Activated naive CD4-positive, alpha-beta T cell treated with anti-CD3 and anti-CD28 coated beads, Interleukin-2, amount 10 ng/mL, durations not matched to agents 7 days and 5 days (primary cell): Measurements from ENCODE around the gene BATF2.

Experiments
- CTCF ChIA-PET: fragments of 350-600 bp; sonication (Branson Sonifier 250); formaldehyde crosslinking; loops from one replicate; lab custom pipeline; 2021; ENCODE audit warnings: antibody characterized with exemption; lab: Charles Lee
- DNase-seq: peaks from one replicate; pipeline ENCODE4 v3.0.0-alpha.2; 2020
- H3K27ac Mint-ChIP-seq: one replicate; pipeline ENCODE4 v1.8.0; 2021; ENCODE audit warnings: mild to moderate bottlenecking, moderate library complexity, mixed read lengths
- H3K27me3 Mint-ChIP-seq: one replicate; pipeline ENCODE4 v1.8.0; 2021; ENCODE audit warnings: mild to moderate bottlenecking, mixed read lengths
- H3K36me3 Mint-ChIP-seq: one replicate; pipeline ENCODE4 v1.8.0; 2021; ENCODE audit warnings: mixed read lengths
- H3K4me1 Mint-ChIP-seq: one replicate; pipeline ENCODE4 v1.8.0; 2021; ENCODE audit warnings: mixed read lengths
- H3K4me3 Mint-ChIP-seq: one replicate; pipeline ENCODE4 v1.8.0; 2021; ENCODE audit warnings: mild to moderate bottlenecking, moderate library complexity, mixed read lengths
- H3K9me3 Mint-ChIP-seq: one replicate; pipeline ENCODE4 v1.8.0; 2021; ENCODE audit warnings: mixed read lengths

Gene BATF2

DNA sequence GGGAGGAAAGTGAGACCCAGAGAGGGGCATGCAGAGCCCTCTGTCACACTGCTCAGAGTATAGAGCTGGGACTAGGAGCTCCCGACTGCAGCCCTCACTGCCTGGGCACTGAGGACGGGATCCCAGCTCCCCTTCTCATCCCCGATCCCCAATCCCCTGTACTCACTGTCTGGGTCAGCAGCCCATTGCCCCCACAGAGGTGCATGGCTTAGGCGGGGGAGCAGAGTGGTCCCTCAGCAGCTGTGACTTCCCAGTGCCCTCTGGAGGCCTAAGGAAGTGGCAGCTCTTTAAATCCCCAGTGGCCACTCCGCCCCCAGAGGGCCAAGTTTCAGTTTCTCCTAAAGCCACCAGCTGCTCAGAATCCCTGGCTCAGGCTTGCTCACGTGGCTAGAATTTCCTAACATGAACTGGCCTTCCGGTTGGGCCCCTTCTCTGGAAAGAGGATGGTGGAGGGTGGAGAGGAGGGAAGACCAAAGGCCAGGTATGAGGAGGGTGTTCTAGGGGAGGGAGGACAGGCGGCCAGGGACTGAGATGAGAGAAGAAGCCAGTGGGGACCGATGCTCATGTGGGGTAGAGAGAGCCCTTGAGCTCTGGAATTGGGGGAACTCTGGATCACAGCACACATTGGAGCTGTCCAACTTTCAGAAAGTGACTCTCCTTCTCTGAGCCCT lies at the start of gene BATF2:
Gene BATF2, minus strand, starts transcription at position 262 of the 671 bp plus-strand sequence. Its CDS starts 57 bp downstream, at position 205.
- H3K4me1 Mint-ChIP-seq, result peaks cover 32% of the 10 kb centered on the region
- peak within 1 kb of the TSS; percentile 28 for H3K27ac Mint-ChIP-seq
- H3K27me3 Mint-ChIP-seq, result peaks cover 38% of the 10 kb centered on the region
- H3K36me3 Mint-ChIP-seq, result no peaks in the 10 kb centered on the region
- H3K9me3 Mint-ChIP-seq, result no peaks in the 10 kb centered on the region
- H3K4me3 Mint-ChIP-seq, result no peak within 1 kb of the TSS
- DNase-seq, result peak; percentile 33
- CTCF ChIA-PET, result interaction anchor here (1.1 to 3.7 kb wide), 5 partner anchors 16 to 151 kb away, joined by 3 to 20 read pairs (median 5); partner anchors contain the start of gene ARL2

DNA sequence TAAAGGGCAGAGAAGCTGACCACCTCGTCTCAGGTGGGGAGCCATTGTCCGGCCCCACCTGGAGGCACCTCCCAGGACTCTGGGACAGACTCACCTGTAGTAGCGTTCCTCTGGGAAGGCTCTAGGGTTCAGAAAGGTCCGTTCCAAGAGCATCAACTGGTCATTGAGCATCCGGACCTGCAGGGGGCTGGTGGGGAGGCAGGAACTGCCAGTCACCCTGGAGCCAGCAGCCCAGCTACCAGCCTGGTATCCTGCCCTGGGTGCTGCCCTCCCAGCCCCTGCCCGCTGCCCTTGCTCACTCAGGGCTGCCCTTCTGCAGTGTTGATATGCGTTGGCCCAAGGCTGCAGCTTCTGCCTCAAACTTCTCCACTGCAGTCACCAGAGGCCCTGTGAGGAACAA lies 49.0 kb upstream of the BATF2 start:
- DNase-seq, result no peak
- Mint-ChIP-seq H3K27ac (no peak overlapping the region), H3K4me1 (peaks cover 57% of the 10 kb centered on the region), H3K4me3 (no peak overlapping the region), H3K36me3 (peaks cover 18% of the 10 kb centered on the region), H3K27me3 (no peaks in the 10 kb centered on the region), H3K9me3 (no peaks in the 10 kb centered on the region)
- CTCF ChIA-PET, result interaction anchor here (0.9 kb wide), 1 partner anchor 32 kb away, joined by 3 read pairs; the partner anchor contains the start of gene ARL2

GRCh38 chr11:65045061-65045460 lies 48.3 kb upstream of the BATF2 start:
- peaks cover 18% of the 10 kb centered on the region for H3K36me3 Mint-ChIP-seq
- H3K4me1 Mint-ChIP-seq, result peaks cover 62% of the 10 kb centered on the region
- H3K9me3 Mint-ChIP-seq, result no peaks in the 10 kb centered on the region
- no peak overlapping the region for H3K4me3 Mint-ChIP-seq
- CTCF ChIA-PET, result interaction anchor here (0.8 to 0.9 kb wide), 2 partner anchors 32 kb away, joined by 3 to 4 read pairs; partner anchors contain the start of gene ARL2
- no peak overlapping the region for H3K27ac Mint-ChIP-seq
- DNase-seq, result no peak
- H3K27me3 Mint-ChIP-seq, result no peaks in the 10 kb centered on the region

DNA sequence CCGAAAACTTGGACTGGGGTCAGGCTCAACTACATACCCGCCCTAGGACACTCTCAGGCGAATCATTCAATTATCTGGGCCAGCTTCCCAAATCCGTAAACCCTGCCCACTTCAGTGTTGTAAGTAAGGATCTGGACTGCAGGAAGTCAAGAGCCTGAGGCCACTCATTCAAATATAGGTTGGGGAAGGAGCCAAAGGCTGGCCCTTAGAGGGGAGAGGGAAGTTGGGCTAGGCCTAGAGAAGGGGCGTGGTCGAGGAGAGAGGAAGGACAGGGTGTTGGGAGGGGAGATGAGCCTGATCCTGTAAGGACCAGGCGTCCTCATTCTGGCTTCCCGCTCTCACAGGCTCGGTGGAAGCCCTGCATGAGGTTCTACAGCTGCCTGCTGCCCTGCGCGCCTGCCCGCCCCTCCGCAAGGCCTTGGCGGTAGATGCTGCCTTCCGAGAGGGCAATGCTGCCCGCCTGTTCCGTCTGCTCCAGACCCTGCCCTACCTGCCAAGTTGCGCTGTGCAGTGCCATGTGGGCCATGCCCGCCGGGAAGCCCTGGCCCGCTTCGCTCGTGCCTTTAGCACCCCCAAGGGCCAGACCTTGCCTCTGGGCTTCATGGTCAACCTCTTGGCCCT lies 47.2 kb upstream of the BATF2 start:
- Mint-ChIP-seq H3K4me1 (peaks cover 69% of the 10 kb centered on the region), H3K36me3 (peaks cover 18% of the 10 kb centered on the region), H3K9me3 (no peaks in the 10 kb centered on the region), H3K27me3 (no peaks in the 10 kb centered on the region), H3K27ac (no peak overlapping the region), H3K4me3 (no peak overlapping the region)
- CTCF ChIA-PET, result no interaction called here
- no peak for DNase-seq

GRCh38 chr11:65042891-65043290 lies 46.1 kb upstream of the BATF2 start:
- Mint-ChIP-seq H3K9me3 (no peaks in the 10 kb centered on the region), H3K4me1 (peaks cover 66% of the 10 kb centered on the region), H3K4me3 (peak overlapping the region; percentile 91), H3K36me3 (peaks cover 26% of the 10 kb centered on the region), H3K27me3 (no peaks in the 10 kb centered on the region), H3K27ac (peak overlapping the region; percentile 37)
- CTCF ChIA-PET, result no interaction called here
- DNase-seq, result no peak

DNA sequence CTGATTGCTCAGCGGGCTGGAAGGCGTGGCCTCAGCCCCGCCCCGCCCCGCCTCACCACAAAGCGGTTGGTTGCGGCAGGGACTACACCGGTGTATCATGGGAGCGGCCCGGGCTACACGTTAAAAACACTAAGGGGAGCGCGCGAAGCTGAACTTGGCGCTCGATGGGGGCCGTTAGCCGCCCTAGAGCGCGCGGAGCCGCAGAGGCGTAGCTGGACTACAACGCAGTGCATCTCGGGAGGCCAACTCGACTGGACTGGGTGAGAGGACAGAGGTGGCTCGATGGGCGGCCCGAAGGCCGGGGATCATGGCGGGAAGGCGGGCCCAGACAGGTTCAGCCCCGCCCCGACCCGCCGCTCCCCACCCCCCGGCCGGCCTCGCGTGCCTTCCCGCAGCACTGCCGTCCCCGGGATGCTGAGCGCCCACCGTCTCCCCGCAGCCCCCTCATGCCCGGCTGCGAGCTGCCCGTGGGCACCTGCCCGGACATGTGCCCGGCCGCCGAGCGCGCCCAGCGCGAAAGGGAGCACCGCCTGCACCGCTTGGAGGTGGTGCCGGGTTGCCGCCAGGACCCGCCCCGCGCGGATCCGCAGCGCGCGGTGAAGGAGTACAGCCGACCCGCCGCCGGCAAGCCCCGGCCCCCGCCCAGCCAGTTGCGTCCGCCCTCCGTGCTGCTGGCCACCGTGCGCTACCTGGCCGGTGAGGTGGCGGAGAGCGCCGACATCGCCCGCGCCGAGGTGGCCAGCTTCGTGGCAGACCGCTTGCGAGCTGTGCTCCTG lies 44.3 kb upstream of the BATF2 start, which contains the start of gene SAC3D1:
Gene SAC3D1, plus strand, starts transcription at position 364 of the 776 bp plus-strand sequence. Its CDS starts 83 bp downstream, at position 447.
- peak; percentile 96 for DNase-seq
- CTCF ChIA-PET, result interaction anchor here (0.7 to 1.9 kb wide), 11 partner anchors 12 to 128 kb away, joined by 3 to 6 read pairs (median 3); partner anchors contain the start of genes ARL2, TM7SF2 and ZNHIT2
- Mint-ChIP-seq H3K4me3 (peak within 1 kb of the TSS; percentile 91), H3K27ac (peak within 1 kb of the TSS; percentile 96), H3K36me3 (peaks cover 26% of the 10 kb centered on the region), H3K4me1 (peaks cover 48% of the 10 kb centered on the region), H3K9me3 (no peaks in the 10 kb centered on the region), H3K27me3 (no peaks in the 10 kb centered on the region)

DNA sequence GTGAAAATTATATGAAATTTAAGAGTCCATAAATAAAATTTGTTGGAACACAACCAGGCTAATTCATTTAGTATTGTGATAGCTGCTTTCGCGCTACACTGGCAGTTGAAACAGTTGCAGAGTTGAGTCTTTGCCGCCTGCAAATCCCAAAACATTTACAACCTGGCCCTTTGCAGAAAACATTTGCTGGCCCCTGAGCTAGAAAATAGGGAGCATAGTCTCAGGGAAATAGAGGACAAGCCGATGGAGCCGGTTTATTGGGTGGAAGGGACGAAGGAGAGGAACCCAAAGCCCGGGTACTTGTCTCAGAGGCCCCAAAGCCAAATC lies 43.7 kb upstream of the BATF2 start:
- CTCF ChIA-PET, result interaction anchor here (0.7 to 1.9 kb wide), 9 partner anchors 12 to 128 kb away, joined by 3 to 6 read pairs (median 3); partner anchors contain the start of genes ARL2, TM7SF2 and ZNHIT2
- H3K4me1 Mint-ChIP-seq, result peaks cover 46% of the 10 kb centered on the region
- H3K4me3 Mint-ChIP-seq, result peak overlapping the region; percentile 90
- H3K36me3 Mint-ChIP-seq, result peaks cover 26% of the 10 kb centered on the region
- H3K27me3 Mint-ChIP-seq, result no peaks in the 10 kb centered on the region
- H3K27ac Mint-ChIP-seq, result peak overlapping the region; percentile 96
- DNase-seq, result no peak
- no peaks in the 10 kb centered on the region for H3K9me3 Mint-ChIP-seq

GRCh38 chr11:65036931-65037330 lies 40.2 kb upstream of the BATF2 start:
- CTCF ChIA-PET, result interaction anchor here (1.4 kb wide), 1 partner anchor 9 kb away, joined by 3 read pairs; no protein-coding TSS in a partner anchor
- DNase-seq, result no peak
- H3K9me3 Mint-ChIP-seq, result no peaks in the 10 kb centered on the region
- peaks cover 21% of the 10 kb centered on the region for H3K4me1 Mint-ChIP-seq
- no peaks in the 10 kb centered on the region for H3K27me3 Mint-ChIP-seq
- no peak overlapping the region for H3K27ac Mint-ChIP-seq
- no peak overlapping the region for H3K4me3 Mint-ChIP-seq
- peaks cover 16% of the 10 kb centered on the region for H3K36me3 Mint-ChIP-seq

GRCh38 chr11:65035579-65035978 lies 38.8 kb upstream of the BATF2 start:
- Mint-ChIP-seq H3K36me3 (peaks cover 16% of the 10 kb centered on the region), H3K4me3 (no peak overlapping the region), H3K27me3 (no peaks in the 10 kb centered on the region), H3K4me1 (peaks cover 13% of the 10 kb centered on the region), H3K27ac (no peak overlapping the region), H3K9me3 (no peaks in the 10 kb centered on the region)
- no peak for DNase-seq
- CTCF ChIA-PET, result interaction anchor here (0.9 kb wide), 1 partner anchor 18 kb away, joined by 3 read pairs; no protein-coding TSS in a partner anchor

DNA sequence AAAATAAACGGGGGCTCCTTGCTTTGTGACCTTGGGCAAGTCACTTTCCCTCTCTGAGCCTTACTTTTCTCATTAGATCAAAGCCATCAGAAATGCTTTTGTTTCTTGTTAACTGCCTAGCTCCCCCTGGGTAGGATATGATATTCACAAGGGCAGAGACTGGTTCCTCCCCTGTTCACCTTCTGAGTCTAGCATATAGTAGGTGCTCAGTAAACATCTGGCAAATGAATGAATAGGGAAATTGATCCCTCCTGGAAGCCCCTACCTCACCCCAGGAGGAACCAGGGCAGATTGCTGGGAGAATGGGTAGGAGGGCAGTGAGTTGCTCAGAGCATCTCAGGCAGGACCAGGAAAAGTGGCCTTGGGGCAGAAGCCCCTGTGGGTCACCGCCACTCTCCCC lies 37.7 kb upstream of the BATF2 start:
- Mint-ChIP-seq H3K27me3 (no peaks in the 10 kb centered on the region), H3K4me3 (no peak overlapping the region), H3K4me1 (peaks cover 3% of the 10 kb centered on the region), H3K36me3 (peaks cover 16% of the 10 kb centered on the region), H3K9me3 (no peaks in the 10 kb centered on the region), H3K27ac (no peak overlapping the region)
- CTCF ChIA-PET, result no interaction called here
- no peak for DNase-seq

DNA sequence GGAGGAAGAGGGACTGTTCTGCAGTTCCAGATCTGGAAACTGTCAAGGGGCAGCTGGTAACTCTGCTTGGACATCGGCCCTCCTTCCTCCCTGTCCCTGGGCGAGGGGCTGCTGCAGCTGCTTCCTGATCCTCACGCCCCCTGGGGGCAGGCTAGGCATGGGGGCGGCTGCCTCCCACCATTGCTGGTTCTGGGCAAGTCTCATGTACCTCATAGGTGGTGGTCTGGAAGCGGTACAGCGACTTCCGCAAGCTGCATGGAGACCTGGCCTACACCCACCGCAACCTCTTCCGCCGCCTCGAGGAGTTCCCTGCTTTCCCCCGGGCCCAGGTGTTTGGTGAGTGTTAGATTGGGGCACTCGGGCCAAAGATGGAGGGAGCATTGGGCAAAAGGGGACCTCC lies 35.4 kb upstream of the BATF2 start:
- no peak overlapping the region for H3K4me3 Mint-ChIP-seq
- CTCF ChIA-PET, result interaction anchor here (0.9 kb wide), 1 partner anchor 18 kb away, joined by 3 read pairs; the partner anchor contains the start of gene ARL2
- H3K36me3 Mint-ChIP-seq, result peaks cover 5% of the 10 kb centered on the region
- no peak for DNase-seq
- no peak overlapping the region for H3K27ac Mint-ChIP-seq
- peaks cover 17% of the 10 kb centered on the region for H3K4me1 Mint-ChIP-seq
- H3K9me3 Mint-ChIP-seq, result no peaks in the 10 kb centered on the region
- H3K27me3 Mint-ChIP-seq, result no peaks in the 10 kb centered on the region

- Mint-ChIP-seq H3K27ac (peak within 1 kb of the TSS; percentile 93), H3K4me3 (peak within 1 kb of the TSS; percentile 62), H3K27me3 (no peaks in the 10 kb centered on the region), H3K9me3 (no peaks in the 10 kb centered on the region), H3K36me3 (peaks cover 2% of the 10 kb centered on the region), H3K4me1 (peaks cover 22% of the 10 kb centered on the region)
- peak; percentile 95 for DNase-seq
- CTCF ChIA-PET, result interaction anchor here (0.8 to 2.1 kb wide), 5 partner anchors 10 to 180 kb away, joined by 3 to 16 read pairs (median 3); partner anchors contain the start of genes ARL2 and SAC3D1
These were observed 30.7 kb upstream of the BATF2 start, which contains the start of gene SNX15 for GRCh38 chr11:65027213-65028067. Gene SNX15, plus strand, starts transcription at chr11:65027439. Its CDS starts 99 bp downstream, at chr11:65027538.

- peaks cover 6% of the 10 kb centered on the region for H3K36me3 Mint-ChIP-seq
- H3K27ac Mint-ChIP-seq, result peak overlapping the region; percentile 93
- H3K9me3 Mint-ChIP-seq, result no peaks in the 10 kb centered on the region
- H3K4me1 Mint-ChIP-seq, result peaks cover 22% of the 10 kb centered on the region
- H3K4me3 Mint-ChIP-seq, result peak overlapping the region; percentile 62
- H3K27me3 Mint-ChIP-seq, result no peaks in the 10 kb centered on the region
- CTCF ChIA-PET, result interaction anchor here (0.6 to 2.1 kb wide), 2 partner anchors 12 to 71 kb away, joined by 3 to 16 read pairs; partner anchors contain the start of gene ARL2
- DNase-seq, result no peak
These were observed 30.0 kb upstream of the BATF2 start for GRCh38 chr11:65026810-65027209.
